NCI-H2196 (cell line): ENCODE results near the gene SHF.
A peak's percentile ranks its signal among the peaks of the same experiment; 100 is the strongest.

ENCODE experiments used
- DNase-seq: peaks from one replicate; lab custom pipeline; 2025; ENCODE audit not compliant: unreplicated experiment; lab: John Stamatoyannopoulos, UW

Gene SHF

DNA sequence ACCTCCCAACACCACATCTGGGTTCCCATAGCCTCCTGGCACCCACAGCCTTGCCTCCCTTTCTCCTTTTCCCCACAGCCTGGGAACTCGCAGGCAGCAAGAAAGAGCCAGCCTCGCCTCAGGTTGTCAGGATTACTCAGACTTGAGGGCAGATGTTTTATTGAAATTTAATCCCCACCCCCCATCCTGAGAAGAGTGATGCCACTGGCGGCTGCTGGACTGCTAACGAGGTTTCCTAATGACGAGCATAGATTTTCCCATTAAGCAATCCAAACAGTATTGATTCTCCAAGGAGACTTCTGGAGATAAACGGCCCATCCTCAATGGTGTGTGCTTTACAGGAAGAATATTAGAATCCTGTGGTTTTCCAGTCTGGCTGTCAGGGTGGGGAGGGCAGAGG lies 13.7 kb downstream of the SHF start:
- DNase-seq: no peak

DNA sequence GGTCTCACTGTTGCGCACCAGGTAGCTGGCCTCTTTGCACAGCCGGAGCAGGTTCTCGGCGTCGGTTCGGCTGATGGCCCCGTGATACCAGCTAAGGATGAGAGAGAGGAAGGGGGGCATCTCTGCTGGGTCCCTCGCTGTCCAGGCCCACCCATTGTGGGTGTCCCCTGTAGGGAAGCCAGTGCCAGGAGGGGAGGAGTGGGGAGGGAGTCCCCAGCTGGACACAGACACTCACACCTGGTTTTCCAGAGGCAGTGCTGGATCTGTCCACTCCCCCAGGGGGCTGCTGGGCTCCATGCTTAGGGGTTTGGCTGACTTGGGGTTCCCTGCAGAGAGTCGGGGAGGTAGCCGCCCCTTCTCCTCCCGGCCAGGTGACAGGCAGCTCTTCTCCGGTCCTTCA lies 15.9 kb downstream of the SHF start:
- no peak for DNase-seq

DNA sequence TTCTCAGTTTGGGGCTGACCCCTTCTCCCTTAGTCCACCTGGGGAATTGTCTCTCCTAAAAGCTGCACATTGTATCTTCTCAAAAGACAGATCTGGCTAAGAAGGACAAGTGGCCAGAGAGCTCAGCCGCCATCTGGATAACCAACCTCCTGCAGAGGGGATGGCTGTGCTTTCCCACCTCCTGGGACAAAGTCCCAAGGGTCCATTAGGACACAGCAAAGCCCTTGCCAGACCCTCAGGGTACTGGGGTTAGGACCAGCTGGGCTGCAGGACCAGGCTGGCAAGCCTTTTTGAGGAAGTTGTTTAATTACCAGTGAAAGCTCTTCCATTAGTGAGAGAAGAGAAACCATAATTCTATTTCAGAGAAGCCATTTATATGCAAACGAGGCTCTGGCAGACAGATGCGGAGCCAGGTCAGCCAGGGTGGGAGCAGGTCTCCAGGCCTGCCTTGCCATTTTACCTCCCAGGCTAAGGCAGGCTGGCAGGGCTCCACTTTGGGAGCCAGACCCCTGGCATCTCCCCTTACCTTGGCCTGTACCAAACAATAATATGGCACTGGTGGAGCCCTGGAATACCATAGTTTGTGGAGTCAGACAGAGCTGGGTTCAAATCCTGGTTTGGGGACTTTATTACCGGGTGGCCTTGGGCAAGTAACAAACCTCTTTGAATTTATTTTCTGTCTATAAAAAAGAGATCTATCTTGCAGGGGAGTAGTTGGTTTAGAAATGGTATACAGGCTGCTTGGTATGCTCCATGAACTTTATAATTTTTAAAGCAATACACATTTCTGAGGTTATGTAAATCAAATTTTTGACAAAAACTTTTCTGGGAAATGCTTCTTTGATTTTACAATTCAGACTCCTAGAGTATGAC lies 17.9 kb downstream of the SHF start:
- no peak for DNase-seq

DNA sequence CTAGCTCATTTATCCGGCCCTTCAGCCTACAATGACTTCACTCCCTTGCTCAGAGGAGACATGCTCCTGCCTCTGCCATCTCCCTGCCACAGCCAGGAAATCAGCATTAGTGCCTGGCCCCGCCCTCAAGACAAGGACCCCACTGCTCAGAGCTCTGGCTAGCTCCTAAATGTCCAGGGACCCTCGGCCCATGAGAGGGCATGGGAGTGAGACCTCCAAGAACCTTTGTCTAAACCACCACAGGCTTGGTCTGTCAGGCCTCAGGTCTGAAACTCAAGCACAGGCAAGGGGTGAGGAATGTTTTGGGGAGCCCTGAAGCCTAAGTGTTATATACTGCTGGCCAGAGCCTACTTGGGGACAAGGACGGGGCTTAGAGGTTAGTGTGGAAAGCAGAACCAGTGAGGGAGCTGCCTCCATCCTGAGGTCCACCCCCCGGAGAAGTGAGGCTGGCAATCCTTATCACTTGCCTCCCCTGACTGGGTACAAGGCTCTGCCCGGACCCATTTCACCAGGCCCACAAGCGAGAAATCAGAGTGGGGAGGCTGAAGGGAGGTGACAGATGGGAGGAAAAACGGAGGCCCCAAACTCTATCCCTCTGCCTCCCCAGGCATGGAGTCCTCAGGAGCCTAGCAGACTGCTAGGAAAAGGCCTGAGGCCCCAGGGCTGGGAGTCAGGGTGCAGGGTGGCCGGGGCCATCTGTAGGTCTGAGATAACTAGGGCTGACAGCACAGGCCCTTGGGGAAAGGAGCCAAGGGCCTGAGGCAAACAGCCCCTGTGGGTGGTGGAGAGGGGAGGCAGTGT lies 18.8 kb downstream of the SHF start:
- no peak for DNase-seq

DNA sequence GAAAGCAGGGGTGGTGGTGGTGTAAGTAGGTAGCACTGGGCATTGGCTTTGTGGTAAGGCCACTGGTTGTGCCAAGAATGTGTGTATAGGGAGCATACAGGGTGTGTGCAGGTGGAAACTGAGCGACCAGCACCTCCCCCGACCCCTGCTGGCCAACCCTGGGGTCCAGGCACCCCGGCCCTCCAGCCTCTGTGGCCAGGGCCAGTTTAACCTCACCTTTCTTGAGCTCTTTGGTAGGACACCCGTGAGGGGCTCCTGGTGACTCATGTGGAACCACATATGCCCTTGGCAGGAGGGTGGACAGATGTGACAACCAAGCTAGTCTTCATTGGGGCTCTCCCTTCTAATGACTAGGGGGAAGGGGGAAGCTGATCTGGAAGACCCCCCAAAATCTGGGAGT lies 19.5 kb downstream of the SHF start:
- no peak for DNase-seq

DNA sequence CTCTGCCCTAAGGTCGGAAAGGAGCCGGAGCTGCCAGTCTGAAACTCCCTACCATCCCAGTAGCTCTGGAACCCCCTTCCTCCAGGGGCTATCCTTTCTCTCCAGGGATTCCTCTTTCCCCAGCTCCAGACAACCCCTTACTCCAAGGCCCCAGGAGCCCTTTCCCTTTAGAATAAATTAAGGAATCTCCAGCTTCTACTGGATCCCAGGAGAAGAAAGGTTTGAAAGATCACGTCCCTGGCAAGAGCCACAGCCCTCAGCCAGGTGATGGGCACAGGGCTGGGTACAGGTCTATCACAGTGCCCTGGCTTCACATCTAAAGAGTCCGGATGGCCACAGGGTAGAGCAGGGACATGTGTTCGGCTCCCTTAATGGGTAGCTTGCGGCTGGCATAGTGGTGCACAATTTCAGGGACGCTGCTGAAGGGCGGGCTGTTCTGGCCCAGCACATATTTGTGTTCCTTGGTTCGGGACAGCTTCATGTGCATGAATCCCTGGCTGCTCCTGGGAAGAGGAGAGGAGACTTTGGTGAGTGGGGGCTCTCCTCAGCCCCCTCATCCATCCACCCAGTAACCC lies 20.0 kb downstream of the SHF start:
- no peak for DNase-seq

DNA sequence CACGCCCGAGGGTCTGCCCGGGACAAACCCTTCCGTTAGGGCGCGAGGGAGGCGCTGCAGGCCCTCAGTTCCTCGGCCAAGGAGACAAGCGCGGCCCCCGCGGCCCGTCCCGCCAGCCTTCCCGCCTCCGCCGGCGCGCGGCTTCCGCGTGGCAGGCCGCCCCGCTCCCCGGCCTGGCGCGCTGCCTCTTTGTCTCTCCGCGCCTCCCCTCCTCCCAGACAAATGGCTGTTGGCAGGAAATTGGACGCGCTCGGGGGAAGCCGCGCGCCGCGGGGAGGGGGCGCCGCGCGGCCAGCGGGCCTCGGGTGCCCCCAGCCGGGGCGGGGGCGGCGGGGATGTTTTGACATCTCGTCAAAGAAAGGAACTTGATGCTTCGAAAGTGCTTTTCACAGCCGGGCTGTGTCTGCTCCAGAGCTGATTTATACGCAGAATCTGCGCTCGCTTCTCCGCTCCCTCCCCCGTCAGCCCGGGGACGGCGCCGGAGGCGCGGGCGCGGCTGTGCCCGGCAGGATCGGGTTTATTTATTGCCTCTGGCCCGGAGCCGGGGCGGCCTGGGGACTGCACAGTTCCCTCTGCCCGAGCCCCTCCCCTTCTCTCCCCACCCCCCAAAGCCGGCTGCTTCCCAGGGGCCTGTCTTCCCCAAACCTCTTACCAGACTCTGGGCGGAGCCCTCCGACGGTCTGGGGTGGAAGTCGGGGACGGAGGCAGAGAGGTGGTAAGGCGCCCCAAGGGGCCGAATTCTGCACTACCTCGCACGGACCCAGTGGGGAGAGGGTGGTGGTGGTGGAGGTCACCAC lies 20.7 kb downstream of the SHF start:
- peak; percentile 67 for DNase-seq

DNA sequence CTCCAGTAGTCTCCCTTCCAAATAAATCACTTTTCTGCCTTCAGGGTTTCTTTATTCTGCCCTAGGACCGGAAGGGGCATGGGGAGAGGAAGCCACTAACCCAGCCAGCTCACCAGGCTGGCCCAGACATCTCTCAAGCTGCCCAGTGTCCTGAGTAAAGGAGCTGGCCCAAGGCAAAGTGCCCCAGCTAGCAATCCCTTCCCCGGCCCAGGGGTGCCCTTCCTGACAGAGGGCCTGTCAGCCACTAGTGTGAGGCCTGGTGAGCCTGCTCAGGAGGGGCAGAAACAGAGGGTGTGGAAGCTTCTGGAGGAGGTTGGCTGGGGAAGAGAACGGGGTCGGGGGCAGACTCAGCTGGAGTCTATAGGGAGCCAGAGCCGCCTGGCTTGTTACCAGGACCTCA lies 22.2 kb downstream of the SHF start:
- no peak for DNase-seq

DNA sequence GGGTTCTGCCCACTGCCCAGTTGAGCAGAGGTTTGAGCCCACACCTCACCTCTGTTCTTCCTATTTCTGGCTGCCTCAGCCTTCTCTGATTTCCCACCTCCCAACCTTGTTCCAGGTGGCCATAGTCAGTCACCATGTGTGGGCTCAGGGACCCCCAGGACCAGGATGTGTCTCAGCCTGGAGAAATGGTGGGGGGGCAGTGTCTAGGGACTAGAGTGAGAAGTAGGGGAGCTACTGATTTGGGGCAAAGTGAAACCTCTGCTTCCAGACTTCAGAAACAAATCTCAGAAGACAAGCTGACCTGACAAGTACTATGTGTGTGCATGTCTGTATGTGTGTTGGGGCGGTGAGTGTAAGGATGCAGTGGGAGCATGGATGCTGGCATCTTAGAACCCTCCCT lies 22.9 kb downstream of the SHF start:
- no peak for DNase-seq

DNA sequence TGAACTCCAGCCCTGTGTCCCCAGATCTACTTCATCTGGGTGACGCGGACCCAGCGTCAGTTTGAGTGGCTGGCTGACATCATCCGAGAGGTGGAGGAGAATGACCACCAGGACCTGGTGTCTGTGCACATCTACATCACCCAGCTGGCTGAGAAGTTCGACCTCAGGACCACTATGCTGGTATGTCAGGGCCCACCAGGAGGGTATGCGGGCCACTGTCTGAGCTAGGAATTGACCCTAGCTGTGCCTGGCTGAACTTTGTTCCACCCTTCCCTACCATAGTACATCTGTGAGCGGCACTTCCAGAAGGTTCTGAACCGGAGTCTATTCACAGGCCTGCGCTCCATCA lies 24.3 kb downstream of the SHF start:
- no peak for DNase-seq

DNA sequence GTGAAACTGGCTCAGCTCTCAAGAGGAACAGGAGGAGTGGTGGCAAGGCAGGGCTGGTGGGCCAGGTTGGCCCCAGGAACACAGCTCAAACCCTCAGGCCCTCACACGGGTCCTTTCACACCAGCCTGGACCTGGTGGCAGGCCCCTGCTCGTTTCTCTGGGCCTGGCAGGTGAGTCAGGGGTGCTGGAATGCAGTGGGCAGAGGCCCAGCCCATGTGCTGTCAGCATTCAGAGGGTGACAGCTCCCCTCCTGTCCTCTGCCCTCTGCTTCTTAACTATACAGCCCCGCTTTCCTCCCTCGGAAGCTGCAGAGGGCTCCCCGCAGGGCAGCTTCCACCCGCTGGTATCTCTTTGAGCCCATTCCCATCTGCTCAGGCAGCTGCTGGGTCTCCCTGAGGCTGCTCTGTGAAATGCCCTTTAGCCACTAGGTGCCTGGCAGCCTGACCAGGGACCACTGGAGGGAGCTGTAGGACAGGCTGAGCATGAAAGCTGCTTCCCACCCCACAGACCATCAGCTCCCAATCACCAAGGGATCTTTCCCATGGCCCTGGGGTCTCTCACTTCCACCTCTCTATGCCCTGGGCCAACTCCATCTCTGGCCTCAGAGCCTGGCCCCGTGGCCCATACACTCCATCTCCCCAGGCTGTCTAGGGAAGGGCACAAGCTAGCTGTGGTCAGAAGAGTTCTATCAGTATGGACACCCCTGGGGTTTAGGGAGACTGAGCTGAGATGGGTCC lies 24.8 kb downstream of the SHF start:
- DNase-seq: peak; percentile 58

DNA sequence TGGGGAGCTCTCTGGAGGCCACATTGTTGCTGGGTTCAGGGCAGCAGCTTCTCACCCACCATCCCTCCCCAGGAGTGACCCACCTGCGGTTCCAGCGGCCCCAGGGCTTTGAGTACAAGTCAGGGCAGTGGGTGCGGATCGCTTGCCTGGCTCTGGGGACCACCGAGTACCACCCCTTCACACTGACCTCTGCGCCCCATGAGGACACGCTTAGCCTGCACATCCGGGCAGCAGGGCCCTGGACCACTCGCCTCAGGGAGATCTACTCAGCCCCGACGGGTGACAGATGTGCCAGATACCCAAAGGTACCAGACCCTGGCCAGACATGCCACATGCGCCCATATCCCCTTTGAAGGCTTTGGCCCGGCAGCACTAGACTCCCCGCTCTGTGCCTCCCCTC lies 26.1 kb downstream of the SHF start:
- no peak for DNase-seq

DNA sequence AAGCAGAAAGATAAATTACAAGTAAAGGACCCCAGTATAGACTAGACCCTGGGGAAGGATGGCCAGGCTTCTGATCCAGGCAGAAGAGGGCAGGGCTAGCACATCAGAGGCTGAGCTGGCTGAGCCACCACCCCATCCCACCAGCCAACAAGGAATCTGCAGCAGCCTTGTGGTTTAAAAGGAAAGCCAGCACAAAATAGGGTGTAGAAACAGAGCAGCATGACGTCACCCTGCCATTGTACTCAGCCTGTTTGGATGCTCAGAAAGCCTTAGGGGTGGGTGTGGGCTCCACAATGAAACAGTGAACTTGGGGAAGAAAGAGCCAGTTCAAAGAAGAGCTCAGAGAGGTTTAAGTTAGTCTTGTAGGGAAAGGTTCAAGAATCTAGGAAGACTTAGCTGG lies 29.8 kb downstream of the SHF start:
- no peak for DNase-seq

DNA sequence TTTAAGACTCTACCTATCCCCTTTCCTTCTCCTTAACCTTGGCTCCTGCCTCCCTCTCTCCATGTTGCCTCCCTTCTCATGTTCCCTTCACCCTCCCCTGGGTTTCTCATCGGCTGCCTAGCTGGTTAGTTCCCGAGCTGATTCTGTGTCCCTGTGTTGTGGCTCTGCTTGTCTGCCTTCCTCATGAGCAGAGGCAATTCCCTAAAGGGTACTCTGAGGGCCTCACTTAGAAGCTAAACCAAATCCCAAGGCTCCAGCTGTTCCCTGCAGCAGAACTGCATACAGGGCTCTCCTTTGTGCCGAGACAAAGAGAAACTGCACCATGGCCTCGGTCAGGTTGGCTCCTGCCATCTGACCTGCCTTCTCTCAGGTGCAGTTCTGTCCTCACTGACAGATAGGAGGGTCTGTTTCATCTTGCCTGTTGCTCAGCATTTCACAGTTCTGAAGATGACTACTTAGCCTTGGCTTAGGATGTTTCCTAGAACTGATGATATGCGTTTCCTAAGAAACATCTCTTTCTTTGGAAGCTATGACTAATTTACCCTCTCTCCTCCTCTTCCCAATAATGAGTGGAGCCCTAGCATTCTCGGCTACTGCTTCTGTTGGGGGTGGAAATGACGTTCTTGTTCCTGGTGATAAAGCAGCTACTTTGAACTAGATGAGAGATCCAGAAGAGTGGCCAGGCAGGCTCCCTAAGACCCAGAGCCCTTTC lies 30.9 kb downstream of the SHF start:
- DNase-seq: no peak

DNA sequence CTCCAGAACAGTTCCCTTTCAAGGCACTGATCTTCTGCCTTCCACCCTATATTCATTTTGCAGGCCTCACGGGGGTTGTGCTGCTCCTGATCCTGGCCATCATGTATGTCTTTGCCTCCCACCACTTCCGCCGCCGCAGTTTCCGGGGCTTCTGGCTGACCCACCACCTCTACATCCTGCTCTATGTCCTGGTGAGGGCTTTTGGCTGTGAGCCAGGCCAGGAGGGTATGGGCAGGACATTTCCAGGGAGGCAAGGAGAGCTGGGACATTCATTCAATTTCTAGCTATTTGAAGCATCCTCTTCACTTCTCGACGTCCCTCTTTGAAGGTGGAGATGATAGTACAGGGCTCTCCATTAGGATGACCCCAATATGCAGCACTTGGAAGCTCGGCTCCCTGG lies 32.0 kb downstream of the SHF start:
- DNase-seq: no peak

DNA sequence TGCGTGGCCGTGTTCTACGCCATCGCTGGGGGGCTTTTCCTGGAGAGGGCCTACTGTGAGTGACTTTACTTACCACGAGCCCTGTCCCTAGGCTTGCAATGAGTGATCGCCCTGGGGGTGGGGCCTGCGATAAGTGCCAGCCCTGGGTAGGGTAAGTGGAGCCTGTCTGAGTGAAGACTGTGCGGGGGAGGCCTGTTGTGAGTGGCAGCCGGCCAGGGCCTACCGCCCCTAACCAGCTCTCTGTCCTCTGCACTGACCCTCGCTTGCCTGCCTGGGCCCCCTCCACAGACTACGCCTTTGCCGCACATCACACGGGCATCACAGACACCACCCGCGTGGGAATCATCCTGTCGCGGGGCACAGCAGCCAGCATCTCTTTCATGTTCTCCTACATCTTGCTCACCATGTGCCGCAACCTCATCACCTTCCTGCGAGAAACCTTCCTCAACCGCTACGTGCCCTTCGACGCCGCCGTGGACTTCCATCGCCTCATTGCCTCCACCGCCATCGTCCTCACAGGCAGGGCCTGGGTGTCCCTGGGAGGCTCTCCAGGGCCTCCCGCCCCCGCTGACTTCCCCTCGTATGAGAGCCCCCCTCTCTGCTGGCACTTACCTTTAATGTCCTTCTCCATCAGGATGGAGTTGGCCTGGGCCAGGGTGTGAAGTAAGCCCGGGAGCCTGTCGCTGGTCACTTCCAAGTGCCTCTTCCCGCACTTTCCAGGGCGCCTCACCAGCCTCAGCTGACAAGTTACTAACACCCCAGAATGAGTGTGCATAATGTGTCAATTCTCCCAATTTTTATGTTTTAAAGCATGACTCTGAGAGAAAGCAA lies 35.6 kb downstream of the SHF start:
- DNase-seq: no peak

DNA sequence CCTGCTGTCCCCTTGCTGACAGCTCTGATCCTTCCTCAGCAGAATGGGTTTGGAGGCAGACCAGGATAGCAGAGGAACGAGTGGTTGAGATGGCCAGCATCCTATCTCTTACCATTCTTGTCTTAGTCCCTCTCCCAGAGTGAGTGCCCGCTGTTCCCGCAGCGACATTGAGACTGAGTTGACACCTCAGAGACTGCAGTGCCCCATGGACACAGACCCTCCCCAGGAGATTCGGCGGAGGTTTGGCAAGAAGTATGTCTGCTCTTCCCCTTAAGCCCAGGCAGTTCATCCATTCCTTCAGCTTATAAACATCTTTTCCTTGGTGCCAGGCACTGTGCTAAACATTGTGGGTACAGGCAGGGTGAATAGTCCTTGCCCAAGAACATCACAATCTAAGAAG lies 36.8 kb downstream of the SHF start:
- DNase-seq: no peak

DNA sequence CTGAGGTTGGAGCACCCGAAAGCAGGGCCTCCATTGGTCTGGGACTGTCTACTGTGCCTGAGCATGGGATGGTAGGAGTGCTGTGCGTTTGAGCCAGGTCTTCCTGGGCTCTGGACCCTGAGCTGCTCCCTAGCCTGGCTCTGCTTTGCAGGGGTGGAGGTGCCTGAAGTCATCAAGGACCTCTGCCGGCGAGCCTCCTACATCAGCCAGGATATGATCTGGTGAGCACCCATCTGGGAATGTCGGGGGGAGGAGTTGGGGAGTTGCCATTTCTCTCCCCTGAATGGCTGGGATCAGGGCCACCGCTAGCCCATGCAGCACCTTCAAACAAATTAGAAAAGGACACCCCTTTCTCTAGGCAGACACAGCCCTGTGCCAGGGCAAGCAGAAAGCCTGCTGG lies 37.3 kb downstream of the SHF start:
- DNase-seq: no peak

DNA sequence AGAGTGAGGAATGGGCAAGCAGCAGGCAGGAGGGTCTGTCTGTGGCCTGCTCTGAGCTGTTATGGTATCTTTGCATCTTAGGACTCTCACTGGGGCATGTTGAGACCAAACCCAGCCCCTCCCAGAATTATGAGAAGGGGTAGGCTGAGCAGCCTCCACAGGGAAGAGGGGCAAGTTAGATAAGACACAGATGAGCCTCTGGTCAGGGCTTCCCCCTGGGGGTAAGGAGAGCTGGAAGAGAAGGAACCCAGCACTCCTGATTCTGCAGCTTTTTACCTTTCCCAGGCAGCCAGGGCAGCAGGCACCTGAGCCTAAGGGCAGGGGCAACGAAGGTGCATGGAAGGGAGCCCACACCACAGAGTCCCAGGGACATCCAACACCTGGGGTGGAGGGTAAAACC lies 38.7 kb downstream of the SHF start:
- DNase-seq: no peak
